ENCODE measurements around the gene NADK2. TPM values are rescaled to one million over a fixed set of nuclear protein-coding genes. Genes with fewer than 3 reads are reported as not detected.
A peak's percentile ranks its signal among the peaks of the same experiment; 100 is the strongest.

Gene NADK2
- total and polyA plus RNA-seq, 4 donors, result 73.6 to 178 (median 88.0) TPM

GRCh38 chr5:36276864-36277263, 35.1 kb upstream of the NADK2 start:
- Histone ChIP-seq H3K36me3 (ENCODE audit: control insufficient read depth in 4 of 4, insufficient read depth in 3 of 4, low read depth in 1 of 4, low read length in 3 of 4) (no peaks in the 10 kb centered on the region), H3K4me1 (ENCODE audit: control insufficient read depth in 4 of 4, insufficient read depth in 4 of 4, low read length in 3 of 4) (peaks cover 3 to 32% (median 22%) of the 10 kb centered on the region in 4 donors), H3K4me3 (ENCODE audit: low read depth in 1 of 3, low read length in 3 of 3) (no peak overlapping the region), H3K27ac (ENCODE audit: low read depth in 1 of 2, low read length in 2 of 2) (no peak overlapping the region), H3K9ac (ENCODE audit: low read depth in 1 of 2, low read length in 2 of 2) (no peak overlapping the region), H3K27me3 (ENCODE audit: control insufficient read depth in 4 of 4, insufficient read depth in 4 of 4, low read length in 3 of 4) (no peaks in the 10 kb centered on the region), H3K9me3 (ENCODE audit: control insufficient read depth in 4 of 4, low read length in 3 of 4) (no peaks in the 10 kb centered on the region)
- no peak for DNase-seq (ENCODE audit: low spot score)
- TF ChIP-seq HNF4A (conservative IDR thresholded peaks at IDR 0.05) (peak; percentile 7 to 22), TAF1 (conservative IDR thresholded peaks at IDR 0.05) (no peak), RXRA (IDR thresholded peaks at IDR 0.05) (peak; percentile 34 to 37)

DNA sequence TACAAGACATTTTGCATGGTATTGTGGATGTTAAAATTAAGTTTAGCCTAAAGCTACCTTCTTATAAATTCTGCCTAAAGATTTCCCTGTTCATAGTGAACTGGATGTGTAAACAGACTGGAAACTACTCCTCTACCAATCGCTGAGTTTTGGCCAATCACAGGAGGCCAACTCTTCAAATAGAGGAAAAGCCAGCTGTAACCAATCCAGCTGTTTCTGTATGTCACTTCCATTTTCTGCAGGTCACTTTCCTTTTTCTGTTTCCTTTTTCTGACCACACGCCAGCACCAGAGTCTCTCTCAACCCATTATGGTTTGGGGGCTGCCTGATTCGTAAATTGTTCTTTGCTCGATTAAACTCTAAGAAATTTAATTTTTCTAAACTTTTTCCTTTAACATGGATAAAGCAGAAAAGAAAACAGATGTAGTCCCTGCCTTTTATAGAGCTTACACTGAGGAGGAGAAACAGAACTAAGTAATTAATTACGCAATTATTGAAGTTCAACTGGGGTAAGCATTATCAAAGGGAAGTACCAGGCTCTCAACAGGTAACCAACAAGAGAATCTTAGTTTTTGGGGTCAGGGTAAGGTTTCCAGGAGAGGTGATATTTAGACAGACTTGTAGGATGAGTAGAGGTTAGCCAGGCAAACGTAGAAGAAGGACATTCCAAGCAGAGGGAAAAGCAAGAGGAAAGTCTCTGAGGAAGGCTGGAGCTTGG, 32.2 kb upstream of the NADK2 start:
- no peak for DNase-seq (ENCODE audit: low spot score)
- Histone ChIP-seq H3K27ac (ENCODE audit: low read depth in 1 of 2, low read length in 2 of 2) (peak overlapping the region; percentile 33 to 54), H3K9me3 (ENCODE audit: control insufficient read depth in 4 of 4, low read length in 3 of 4) (no peaks in the 10 kb centered on the region), H3K4me3 (ENCODE audit: low read depth in 1 of 3, low read length in 3 of 3) (peak overlapping the region in 1 of 3 donors; percentile 4), H3K4me1 (ENCODE audit: control insufficient read depth in 4 of 4, insufficient read depth in 4 of 4, low read length in 3 of 4) (peaks cover 6 to 51% (median 41%) of the 10 kb centered on the region in 4 donors), H3K27me3 (ENCODE audit: control insufficient read depth in 4 of 4, insufficient read depth in 4 of 4, low read length in 3 of 4) (no peaks in the 10 kb centered on the region), H3K36me3 (ENCODE audit: control insufficient read depth in 4 of 4, insufficient read depth in 3 of 4, low read depth in 1 of 4, low read length in 3 of 4) (no peaks in the 10 kb centered on the region), H3K9ac (ENCODE audit: low read depth in 1 of 2, low read length in 2 of 2) (no peak overlapping the region)
- TF ChIP-seq ZBTB33 (IDR thresholded peaks at IDR 0.05), result no peak
- TF ChIP-seq, protein P1, sequence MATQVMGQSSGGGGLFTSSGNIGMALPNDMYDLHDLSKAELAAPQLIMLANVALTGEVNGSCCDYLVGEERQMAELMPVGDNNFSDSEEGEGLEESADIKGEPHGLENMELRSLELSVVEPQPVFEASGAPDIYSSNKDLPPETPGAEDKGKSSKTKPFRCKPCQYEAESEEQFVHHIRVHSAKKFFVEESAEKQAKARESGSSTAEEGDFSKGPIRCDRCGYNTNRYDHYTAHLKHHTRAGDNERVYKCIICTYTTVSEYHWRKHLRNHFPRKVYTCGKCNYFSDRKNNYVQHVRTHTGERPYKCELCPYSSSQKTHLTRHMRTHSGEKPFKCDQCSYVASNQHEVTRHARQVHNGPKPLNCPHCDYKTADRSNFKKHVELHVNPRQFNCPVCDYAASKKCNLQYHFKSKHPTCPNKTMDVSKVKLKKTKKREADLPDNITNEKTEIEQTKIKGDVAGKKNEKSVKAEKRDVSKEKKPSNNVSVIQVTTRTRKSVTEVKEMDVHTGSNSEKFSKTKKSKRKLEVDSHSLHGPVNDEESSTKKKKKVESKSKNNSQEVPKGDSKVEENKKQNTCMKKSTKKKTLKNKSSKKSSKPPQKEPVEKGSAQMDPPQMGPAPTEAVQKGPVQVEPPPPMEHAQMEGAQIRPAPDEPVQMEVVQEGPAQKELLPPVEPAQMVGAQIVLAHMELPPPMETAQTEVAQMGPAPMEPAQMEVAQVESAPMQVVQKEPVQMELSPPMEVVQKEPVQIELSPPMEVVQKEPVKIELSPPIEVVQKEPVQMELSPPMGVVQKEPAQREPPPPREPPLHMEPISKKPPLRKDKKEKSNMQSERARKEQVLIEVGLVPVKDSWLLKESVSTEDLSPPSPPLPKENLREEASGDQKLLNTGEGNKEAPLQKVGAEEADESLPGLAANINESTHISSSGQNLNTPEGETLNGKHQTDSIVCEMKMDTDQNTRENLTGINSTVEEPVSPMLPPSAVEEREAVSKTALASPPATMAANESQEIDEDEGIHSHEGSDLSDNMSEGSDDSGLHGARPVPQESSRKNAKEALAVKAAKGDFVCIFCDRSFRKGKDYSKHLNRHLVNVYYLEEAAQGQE (IDR thresholded peaks at IDR 0.05), result peak; percentile 27
- no peak for TF ChIP-seq HNF4G (IDR thresholded peaks at IDR 0.05)
- no peak for TF ChIP-seq JUND (IDR thresholded peaks at IDR 0.05)
- no peak for TF ChIP-seq CTCF (IDR thresholded peaks at IDR 0.05; ENCODE audit: low read depth, low read length, missing input control)
- TF ChIP-seq YY1 (IDR thresholded peaks at IDR 0.05), result peak; percentile 85
- TF ChIP-seq FOXA2 (IDR thresholded peaks at IDR 0.05), result no peak
- peak; percentile 66 to 77 for TF ChIP-seq RXRA (IDR thresholded peaks at IDR 0.05)
- no peak for TF ChIP-seq ATF3 (IDR thresholded peaks at IDR 0.05)
- TF ChIP-seq EGR1 (IDR thresholded peaks at IDR 0.05; ENCODE audit: low read depth in 2 of 2), result peak in 1 of 2 donors; percentile 27
- TF ChIP-seq, protein P2, sequence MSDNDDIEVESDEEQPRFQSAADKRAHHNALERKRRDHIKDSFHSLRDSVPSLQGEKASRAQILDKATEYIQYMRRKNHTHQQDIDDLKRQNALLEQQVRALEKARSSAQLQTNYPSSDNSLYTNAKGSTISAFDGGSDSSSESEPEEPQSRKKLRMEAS (IDR thresholded peaks at IDR 0.05), result peak; percentile 65
- peak in 1 of 2 donors; percentile 27 for TF ChIP-seq RAD21 (IDR thresholded peaks at IDR 0.05)
- TF ChIP-seq HNF4A (conservative IDR thresholded peaks at IDR 0.05), result peak; percentile 26 to 29
- TF ChIP-seq TAF1 (conservative IDR thresholded peaks at IDR 0.05), result no peak
- peak; percentile 8 for TF ChIP-seq FOXA1 (IDR thresholded peaks at IDR 0.05)
- no peak for TF ChIP-seq NR2F2 (IDR thresholded peaks at IDR 0.05)
- no peak for TF ChIP-seq GABPA (IDR thresholded peaks at IDR 0.05 in 1 of 2, conservative IDR thresholded peaks at IDR 0.05 in 1 of 2)
- TF ChIP-seq SP1 (IDR thresholded peaks at IDR 0.05), result peak; percentile 39
- WGBS, result 33% methylated on average over 6 of the region's 6 CpGs
